Inflammatory macrophage treated with lipopolysaccharide for 4 hours (primary cell): Measurements from ENCODE around the gene FLOT2.
"Not testable (repeated sequence)": the region's sequence is repeated elsewhere in the genome, so short reads cannot be mapped to it uniquely, and the experiment has no call there.

Experiments used
- DNase-seq: peaks from one replicate; pipeline ENCODE4 v3.0.0-alpha.2; 2020

The FLOT2 gene, protein sequence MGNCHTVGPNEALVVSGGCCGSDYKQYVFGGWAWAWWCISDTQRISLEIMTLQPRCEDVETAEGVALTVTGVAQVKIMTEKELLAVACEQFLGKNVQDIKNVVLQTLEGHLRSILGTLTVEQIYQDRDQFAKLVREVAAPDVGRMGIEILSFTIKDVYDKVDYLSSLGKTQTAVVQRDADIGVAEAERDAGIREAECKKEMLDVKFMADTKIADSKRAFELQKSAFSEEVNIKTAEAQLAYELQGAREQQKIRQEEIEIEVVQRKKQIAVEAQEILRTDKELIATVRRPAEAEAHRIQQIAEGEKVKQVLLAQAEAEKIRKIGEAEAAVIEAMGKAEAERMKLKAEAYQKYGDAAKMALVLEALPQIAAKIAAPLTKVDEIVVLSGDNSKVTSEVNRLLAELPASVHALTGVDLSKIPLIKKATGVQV

DNA sequence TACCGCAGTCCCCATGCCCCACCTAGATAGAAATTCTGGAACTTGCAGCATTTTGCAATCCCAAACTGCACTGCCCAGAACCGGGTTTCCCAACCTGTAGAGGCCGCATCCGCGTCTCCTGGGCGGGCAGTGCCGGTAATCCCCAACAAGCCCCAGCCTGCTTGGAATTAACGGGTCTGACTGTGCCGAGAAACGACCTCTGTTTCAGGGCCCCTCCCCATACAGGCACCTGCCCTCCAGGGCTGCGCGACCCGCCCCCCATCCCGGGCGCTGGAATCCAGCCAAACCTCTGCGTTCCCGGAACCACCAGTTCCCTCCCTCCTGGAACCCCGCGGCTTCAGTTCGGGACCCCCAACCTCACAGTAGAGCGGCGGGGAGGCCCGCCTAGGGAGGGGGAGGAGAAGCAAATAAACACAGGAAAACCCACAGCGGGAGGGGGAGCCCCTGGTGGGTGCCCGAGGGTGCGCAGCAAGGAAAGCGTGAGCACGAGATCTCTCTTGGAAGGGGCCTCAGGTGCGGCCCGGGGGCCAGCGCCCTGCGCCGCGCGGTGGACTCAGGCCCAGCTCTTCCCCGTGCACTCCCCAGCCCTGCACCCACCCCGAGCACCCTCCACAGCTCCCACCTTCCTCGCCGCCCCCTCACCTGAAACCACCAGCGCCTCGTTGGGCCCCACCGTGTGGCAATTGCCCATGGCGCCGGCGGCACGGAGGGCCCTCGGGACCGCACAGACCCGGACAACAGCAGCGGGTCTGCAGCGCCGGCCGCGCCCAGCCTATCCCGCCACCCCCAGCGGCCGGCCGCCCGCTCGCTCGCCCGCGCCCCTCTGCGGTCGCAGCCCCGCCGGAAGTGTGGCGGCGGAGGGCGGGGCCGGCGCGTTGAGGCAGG is at the start of gene FLOT2:
Gene FLOT2 (minus strand): TSS at position 850 of the 885 bp plus-strand sequence. CDS start 159 bp downstream, at position 691.
- peak; percentile 79 for DNase-seq

DNA sequence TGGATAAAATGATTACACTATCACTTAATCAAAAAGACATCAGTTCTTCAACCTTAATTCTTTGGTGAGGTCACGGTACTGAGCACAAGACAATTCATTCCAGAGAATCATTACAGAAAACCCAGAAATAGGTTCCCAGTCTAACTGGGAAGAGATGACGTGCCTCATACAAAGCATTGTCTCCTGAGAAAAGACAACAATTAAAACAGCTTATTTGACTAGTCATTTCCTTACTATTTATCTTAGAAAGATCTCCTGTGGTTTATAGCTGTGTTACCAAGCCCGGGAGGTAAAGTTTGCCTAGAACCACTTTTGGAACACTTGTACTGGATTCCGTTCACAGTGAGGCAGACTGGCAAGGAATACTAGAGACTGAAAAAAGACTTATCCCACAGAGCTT is 48.7 kb upstream of the FLOT2 start:
- no peak for DNase-seq

DNA sequence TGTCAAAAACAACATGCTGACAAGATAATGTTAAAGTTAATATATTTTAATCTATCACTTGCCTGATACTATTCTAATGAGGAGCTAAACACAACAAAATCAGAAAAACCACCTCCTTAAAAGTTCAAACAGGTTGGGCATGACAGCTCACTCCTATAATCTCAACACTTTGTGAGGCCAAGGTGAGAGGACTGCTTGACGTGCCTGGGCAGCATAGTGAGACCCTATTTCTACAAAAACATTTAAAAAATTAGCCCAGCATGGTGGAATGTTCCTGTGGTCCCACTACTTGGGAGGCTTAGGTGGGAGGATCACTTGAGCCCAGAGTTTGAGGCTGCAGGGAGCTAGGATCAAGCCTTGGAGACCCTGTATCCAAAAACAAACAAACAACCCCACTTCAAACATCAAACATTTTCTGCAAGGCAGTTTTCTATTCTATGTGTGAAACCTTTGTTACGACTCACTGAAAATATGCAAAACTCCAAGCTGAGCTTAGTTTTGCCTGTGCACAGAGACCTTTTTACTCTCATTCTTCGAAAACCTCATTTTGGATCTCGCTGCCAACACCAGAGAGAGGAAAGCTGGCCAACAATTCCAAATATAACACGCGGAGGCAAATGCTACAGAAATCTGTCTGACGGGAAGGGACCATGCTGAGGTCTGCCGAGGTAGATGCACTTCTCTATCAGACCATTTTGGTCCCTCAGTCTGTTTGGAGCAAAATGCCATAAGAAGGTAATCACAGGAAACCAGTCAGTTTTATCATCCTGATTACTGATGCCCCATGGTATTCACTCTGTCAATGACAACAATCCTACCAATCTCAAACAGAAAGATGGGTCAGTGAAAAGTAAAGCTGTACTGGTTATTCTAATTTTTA is 47.6 kb upstream of the FLOT2 start:
- DNase-seq, result no peak

DNA sequence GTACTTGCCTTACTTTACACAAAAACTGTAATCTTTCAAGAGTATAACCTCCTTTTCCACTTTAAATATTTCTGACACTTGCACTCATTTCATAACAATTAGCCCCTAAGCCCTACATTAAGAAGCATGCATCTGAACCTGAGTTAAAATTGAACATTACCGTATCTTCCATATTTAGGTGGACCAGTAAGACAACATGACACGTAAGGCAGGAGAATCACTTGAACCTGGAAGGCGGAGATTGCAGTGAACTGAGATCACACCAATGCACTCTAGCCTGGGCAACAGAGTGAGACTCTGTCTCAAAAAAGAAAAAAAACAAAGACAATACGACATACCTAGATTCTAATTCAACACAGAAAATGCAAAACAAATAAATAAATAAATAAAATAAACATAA is 46.8 kb upstream of the FLOT2 start:
- DNase-seq, result no peak

DNA sequence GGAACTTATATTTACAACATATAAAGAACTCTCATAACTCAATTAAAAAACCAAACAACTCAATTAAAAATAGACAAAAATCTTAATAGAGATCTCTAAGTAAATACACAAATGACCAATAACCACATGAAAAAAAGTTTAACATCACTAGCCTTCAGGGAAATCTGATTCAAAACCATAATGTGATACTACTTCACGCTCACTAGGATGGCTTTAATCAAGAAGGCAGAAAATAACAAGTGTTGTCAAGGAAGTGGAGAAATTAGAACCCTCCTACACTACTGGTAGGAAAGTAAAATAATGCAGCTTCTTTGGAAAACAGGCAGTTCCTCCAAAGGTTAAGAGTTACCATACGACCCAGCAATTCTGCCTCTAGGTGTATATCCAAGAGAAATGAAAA is 45.4 kb upstream of the FLOT2 start:
- no peak for DNase-seq

DNA sequence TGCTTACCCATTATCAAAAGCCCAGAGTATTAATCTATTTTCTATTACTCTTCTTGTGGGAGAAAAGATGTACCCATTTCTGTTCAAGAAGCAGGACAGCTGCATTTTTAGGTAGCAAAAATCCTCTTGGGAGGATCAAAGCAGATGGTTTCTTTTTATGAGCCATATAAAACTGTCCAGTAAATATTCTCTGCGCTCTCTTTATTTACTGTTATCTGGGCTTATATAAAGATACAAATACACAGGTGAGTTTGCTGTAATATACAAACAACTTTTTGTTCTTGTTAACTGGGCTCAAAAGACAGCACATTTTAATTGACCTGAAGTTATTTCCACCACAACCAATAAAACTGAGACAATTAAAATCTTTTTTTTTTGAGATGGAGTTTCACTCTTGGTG is 43.7 kb upstream of the FLOT2 start:
- no peak for DNase-seq

DNA sequence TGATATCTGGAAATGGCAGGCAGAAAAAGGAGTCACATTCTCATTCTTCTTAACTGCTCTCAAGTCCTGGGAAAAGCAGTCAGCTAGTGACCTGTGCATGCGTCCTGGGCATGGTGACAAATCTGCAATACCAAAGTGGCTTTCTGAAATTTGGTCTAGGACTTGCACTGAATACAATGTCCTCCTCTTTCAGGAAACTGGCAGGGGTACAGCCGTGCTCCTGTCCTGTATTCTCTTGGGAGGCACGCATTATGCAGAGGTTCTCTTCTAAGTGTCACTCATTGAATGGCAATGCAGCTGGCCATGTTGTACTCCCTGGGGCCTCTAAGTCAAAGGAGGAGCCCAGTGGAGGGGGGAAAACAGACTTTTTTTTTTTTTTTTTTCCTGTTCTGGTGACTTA is 43.1 kb upstream of the FLOT2 start:
- DNase-seq, result no peak

DNA sequence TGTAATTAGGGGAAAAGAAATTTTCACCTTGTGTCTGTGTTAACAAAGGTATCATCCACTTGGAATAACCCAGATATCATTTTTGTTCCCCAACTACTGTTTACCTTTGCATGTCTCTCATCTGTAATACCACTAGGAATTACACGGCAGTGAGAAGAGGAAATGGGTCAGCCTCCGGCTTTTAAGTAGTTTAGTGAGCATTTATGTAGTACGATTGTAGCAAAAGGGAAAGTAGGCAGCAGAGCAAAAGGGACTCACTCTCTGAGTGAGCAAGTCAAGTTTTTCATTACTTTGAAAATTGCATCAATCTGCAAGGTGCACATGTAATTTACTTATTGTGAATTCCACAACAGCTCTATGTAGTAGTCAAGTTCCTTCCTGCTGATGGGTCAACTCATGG is 42.6 kb upstream of the FLOT2 start:
- DNase-seq, result peak; percentile 18

DNA sequence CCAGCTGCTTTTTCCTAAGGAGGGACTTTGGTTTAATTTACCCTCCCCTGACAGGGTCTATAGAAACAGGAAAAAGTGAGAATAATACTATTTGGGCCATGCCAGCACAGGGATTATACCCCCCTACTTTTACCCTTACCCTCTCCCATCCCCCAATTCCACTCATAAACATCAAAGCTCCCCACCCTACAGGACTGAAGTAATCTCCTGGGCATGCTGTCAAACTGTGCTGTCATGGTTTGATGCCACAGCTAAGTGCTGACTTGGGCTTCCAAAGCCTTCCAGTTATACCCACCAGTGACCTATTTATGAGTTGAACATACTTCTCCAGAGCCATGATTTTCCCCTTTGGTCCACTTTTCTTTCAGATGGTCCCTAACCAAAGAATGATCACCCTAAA is 41.0 kb upstream of the FLOT2 start:
- DNase-seq, result no peak

DNA sequence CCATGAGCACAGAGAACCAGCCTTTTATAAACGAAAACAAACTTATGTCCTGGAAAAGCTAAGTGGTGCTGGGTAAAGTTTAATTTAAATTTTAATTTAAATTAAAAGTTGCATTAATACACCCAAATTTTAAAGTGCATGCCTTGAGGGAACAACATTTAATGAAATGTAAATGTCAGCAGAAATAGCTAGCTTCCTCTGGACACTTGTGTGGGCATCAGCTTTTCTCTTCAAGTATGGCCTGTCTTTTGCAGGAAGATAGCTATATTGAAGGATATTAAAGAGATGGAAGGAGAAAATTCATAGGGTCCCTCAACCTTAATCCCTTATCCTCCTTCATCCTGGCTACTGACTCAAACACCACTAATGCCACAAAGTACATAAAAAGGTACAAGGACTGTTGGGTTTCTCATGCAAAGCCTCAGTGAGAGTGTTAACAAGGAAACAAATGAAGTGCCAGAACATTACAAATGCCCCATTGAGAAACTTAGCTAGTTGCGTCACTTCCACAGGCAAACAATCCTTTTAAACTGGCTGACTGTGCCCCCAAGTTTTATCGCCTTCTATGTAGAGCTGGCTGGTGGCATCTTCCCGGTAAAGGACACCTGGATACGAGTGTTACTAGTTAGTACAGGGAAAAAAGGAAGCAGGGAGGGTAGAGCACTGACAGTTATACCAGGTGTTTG is 39.7 kb upstream of the FLOT2 start:
- DNase-seq, result peak; percentile 79

DNA sequence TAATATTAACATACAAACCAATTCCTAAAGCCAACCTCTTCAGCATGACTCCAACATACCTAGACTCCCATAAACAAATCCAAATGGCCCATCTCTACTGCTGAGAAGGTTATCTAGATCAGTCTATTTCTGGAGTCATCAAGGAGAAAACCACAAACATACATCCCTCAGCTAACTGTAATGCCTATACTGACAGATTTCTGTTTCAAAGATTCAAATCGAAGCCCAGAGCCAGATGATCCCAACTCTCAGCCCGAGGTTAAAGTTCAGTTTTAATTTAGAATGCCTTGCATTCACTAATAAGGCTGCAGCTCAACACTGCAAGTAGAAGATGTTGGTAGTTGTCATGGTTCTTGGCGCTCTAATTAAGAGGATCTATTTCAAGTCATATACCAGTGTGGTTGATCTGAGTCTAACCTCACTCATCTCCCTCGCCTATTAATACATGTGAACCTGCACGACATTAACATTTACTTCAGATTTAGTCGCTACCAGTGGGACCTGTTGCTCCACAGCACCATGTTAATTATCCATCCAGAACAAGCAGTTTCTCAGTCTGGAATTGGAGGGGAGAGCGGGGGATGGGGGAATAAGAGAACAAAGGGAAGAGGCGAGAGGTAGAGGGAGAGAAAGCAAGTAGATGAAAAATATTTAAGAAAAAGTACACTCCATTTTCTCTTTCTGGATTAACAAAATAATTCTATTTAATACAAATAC is 38.4 kb upstream of the FLOT2 start:
- DNase-seq, result no peak

DNA sequence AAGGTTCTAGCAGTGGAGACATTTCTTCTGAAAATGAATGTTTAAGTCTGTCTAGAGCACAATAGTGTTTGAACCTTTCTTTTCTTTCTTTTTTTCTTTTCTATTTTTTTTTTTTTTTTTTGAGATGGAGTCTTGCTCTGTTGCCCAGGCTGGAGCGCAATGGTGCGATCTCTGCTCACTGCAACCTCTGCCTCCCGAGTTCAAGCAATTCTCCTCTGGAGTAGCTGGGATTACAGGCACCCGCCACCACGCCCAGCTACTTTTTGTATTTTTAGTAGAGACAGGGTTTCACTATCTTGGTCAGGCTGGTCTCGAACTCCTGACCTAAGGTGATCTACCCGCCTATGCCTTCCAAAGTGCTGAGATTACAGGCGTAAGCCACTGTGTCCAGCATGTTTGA is 37.0 kb upstream of the FLOT2 start:
- not testable (repeated sequence) for DNase-seq

DNA sequence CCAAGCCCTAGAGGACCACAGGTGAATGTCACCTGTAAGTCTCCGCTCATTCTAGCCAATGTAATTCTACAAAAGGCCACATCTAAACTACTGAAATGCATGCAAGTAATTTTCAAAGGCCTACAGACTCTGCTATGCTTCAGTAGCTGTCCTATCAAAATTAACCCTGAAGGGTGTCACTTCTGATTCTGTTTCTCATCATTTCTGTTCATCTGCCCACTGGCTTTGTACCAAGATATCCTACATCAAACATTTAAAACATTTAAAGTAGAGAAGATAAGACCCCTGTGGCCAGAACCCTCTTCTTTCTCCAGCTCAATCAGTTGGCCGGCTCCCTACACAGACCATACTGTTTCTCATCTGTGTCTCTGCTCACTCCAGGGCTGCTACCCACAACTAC is 32.3 kb upstream of the FLOT2 start:
- DNase-seq, result no peak

DNA sequence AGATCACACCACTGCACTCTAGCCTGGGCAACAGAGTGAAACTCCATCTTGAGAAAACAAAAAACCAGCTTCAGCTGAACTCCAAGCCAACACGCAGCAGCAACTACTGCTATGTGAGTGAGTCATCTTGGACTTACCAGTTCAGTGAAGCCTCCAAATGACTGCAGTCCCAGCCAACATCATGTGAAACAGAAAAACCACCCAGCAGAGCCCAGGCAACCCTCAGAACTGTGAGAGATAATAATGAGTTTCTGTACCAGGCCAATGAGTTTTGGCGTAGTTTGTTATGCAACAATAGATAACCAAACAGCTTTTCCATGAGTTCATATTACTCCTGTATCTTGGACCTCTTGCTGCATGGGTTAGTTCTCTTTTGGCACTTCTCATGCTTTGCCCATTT is 30.5 kb upstream of the FLOT2 start:
- DNase-seq, result peak; percentile 46

DNA sequence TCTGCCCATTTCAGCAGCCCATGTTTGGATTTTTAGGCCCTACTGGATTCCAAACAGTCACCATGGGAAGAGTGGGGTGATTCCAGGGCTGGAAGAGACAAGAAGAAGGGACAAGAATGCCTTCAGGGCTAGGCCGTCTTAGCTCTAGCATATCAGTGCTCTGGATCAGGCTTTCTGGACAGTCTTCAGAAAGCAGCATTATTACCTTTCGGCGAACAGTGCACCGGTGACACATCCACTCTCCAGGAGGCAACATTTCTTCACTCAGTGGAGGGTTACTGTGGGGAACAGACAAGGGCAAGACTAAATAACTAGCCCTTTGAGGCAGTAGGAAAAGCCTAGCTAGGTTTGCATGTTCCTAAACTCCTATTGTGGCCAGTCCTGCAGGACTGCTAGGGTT is 29.3 kb upstream of the FLOT2 start:
- no peak for DNase-seq

DNA sequence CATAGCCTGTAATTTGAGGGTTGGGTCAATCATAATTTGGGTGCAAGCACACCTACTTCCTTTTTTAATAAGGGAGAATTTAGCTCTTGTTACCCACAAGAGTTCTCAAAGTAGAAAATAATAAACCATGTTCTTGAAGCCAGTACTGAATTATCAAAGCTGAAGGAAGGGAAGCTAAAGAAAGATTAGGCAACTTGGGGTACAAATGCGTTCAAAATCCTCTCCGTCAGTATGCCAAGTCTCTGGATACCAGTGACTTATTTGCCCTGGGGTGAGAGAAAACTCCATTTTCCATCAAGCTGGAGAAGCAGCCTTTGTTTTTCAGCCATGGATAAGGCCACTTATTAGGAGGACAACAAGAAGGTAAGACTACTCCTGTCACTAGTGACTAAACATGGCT is 28.8 kb upstream of the FLOT2 start:
- no peak for DNase-seq

DNA sequence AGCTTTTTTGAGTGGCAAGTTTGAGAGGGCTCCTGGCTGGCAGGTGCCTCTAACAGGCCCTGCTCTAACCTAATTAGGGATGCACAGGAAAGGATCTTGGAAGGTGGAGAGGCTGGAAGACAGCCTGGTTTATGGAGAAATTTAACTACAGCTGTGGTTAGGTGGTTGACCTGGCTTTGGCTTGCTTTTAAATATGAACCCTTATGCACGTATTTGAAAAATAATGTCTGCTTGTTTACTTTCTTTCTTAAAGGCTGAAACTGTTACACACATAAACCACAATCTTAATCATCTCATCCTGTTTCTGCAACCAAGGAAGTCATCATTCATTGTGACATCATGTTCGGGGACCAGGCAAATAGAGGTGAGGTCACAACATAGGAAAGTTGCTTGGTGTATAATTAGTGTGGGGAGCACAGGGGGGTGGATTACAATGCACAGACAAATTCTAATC is 28.4 kb upstream of the FLOT2 start:
- DNase-seq, result peak; percentile 92

DNA sequence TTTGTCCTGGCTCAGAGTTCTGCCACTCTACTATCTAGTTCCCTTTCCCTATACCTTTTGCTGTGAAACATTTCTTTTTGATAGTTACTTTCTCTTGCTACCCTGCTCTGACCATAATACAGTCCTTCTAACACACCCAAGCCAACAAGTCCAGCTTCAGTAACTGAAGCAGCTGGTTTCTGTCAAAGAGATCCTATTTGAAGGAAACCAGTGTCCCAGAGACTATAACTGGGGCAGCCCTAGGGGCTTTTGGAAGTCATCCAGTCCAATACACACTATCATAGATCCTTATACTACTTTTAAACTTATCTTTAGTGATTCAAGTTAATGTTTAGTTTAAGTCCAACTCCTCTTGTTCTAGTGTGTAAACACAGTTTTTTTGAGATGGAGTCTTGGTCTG is 22.7 kb upstream of the FLOT2 start:
- DNase-seq, result no peak

DNA sequence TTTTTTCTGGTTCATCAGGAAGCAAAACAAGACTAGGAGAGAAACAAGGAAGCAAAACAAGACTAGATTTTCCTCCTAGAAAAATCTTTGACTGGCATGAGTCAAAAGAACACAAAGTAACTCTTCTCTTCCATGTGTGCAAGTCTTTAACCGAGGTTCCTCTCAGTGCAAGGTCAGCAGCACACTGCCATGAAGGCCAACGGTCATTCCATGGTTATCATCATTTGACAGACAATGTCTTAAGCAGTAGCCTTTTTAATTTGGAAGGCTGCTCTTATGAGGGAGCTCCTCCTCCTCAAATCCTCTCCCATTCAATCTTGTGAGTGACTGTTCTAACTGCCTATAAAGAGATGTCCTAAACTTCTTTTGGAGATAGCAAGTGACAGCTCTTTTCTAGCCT is 20.8 kb upstream of the FLOT2 start:
- DNase-seq, result no peak

DNA sequence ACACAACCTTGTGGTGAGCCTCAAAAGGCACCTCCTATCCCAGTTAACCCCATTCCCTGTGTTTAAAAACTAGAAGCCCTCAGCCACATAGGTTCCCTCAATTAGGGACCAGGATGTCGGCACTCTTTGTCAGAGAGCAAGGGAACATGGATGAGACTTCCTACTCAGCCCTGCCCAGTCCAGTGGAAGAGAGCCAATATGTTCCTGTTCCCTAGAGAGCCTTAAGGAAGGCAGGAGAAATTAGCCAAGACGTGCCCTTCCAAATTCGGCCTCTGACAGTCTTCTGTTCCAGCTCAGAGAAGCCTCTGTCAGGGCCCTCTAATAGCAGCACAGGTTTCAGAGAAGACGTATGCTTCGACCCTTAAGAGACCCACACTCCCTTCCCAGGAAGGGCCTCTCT is 19.9 kb upstream of the FLOT2 start:
- DNase-seq, result no peak

DNA sequence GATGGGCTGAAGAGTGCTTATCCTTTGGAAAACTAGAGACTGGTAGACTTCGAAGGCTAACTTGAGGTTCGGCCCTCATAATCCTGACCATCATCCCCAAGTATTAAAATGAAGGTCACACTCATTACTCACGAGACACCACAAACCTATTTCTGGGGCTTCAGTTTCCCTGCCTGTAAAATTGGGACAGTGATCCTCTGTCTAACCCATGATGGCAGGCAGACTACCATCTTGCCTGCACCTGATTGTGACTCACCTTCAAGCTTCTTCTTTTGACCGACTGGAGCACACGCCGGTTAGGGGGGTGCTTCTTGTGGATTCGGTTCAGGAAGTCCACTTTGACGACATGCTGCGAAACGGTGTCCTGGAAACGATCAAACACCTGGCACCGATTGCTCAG is 19.5 kb upstream of the FLOT2 start:
- DNase-seq, result no peak
